GM18873 (cell line): ENCODE data around the gene NPM1.
"Not testable (repeated sequence)": the region's sequence is repeated elsewhere in the genome, so short reads cannot be mapped to it uniquely, and the experiment has no call there.

Source experiments
- ATAC-seq: cut with Tn5 transposase; IDR thresholded peaks from one replicate; pipeline ENCODE4 v1.9.1; 2021; ENCODE audit warnings: mild to moderate bottlenecking, moderate library complexity, moderate number of reproducible peaks; ENCODE audit not compliant: unreplicated experiment, low FRiP score

NPM1 gene

DNA sequence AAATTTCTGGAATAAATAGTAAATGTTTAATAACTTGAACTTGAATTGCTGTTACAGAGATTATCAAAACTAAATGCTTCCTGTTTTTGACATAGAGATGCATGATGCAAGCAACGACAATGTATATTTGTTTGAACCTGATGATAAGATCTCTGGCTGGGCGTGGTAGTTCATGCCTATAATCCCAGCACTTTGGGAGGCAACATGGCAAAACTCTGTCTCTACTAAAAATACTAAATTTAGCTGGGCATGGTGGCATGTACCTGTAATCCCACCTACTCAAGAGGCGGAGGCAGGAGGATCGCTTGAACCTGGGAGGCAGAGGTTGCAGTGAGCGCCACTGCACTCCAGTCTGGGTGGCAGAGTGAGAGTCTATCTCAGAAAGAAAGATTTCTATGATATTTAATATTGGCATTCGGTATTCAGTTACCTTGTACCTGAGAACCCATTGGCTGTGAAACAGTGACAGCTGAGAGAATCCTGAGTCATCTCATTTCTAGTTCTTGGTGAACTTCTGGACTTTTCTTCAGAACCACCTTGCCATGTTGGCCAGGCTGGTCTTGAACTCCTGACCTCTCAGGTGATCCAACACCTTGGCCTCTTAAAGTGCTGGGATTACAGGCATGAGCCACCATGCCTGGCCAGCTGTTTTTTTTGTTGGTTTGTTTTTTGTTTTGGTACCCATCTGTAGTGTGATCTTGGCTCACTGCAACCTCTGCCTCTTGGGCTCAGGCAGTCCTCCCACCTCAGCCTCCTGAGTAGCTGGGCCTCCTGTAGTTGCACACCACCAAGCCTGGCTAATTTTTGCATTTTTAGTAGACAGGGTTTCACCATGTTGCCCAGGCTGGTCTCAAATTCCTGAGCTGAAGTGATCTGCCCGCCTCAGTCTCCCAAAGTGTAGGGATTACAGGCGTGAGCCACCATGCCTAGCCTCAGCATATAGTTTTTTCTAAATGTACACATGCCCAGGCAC, 21.8 kb downstream of the NPM1 start:
- no peak for ATAC-seq

DNA sequence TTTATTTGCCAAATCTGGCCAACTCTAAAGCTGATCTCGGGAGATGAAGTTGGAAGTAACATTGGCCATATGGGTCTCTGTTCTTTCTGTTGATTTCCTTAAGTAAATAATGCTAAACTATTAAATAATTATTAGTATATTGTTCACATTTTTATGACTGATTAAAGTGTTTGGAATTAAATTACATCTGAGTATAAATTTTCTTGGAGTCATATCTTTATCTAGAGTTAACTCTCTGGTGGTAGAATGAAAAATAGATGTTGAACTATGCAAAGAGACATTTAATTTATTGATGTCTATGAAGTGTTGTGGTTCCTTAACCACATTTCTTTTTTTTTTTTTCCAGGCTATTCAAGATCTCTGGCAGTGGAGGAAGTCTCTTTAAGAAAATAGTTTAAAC, 22.5 kb downstream of the NPM1 start:
- no peak for ATAC-seq

DNA sequence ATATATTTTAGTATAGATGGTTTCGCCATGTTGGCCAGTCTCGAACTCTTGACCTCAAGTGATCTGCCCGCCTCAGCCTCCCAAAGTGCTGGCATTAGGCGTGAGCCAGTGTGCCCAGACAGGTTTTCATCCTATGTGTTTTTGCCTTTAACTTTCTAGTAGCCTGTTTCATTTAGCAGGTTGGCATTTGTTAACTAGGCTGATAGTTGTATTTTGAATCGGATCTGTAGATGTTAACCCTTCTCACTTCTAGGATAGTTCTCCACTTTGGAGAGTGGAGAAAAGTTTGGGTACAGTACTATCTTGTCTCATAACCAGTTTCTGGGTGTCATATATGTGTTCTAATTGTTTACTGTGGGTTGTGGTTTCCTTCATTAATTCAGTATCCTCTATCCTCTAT, 24.5 kb downstream of the NPM1 start:
- ATAC-seq, result no peak

DNA sequence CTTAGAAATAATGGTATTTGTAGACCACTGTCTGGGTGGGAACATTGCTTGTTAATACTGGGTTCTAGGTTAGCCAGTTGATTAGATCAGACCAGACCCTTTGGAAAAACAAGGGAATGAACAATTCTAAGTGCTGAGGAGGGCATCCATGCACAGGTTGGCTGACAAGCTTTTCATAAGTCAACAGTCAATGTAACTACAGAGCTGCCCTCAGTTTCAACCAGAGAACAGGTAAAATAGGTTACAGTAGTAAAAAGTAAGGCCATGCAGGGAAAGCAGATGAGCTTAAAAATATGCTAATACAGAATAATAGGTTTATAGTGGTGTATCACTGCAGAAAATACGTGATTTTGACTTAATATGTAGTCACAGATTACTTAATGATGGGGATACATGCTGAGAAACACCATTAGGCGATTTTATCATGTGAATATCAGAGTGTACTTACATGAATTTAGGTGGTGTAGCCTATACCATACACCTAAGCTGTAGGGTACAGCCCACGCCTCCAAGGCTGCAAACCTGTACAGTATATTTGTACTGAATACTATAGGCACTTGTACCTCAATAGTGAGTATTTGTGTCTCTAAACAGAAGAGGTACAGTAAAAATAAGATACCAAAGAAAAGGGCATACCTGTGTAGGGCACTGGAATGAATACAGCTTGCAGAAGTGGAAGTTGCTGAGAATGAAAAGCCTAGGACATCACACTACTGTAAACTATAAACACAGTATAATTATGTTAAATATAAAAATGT, 25.7 kb downstream of the NPM1 start:
- no peak for ATAC-seq

DNA sequence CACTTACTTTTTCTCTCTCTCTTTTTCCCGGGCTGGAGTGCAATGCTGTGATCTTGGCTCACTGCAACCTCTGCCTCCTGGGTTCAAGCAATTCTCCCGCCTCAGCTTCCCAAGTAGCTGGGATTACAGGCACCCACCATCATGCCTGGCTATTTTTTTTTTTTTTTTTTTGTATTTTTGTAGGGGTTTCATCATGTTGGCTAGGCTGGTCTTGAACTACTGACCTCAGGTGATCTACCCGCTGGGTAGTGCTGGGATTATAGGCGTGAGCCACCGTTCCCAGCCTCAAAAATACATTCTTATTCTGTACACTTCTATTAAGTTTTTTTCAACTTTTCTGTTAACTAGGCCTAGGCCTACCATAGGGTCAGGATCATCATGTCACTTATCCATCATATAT, 26.3 kb downstream of the NPM1 start:
- ATAC-seq, result not testable (repeated sequence)

DNA sequence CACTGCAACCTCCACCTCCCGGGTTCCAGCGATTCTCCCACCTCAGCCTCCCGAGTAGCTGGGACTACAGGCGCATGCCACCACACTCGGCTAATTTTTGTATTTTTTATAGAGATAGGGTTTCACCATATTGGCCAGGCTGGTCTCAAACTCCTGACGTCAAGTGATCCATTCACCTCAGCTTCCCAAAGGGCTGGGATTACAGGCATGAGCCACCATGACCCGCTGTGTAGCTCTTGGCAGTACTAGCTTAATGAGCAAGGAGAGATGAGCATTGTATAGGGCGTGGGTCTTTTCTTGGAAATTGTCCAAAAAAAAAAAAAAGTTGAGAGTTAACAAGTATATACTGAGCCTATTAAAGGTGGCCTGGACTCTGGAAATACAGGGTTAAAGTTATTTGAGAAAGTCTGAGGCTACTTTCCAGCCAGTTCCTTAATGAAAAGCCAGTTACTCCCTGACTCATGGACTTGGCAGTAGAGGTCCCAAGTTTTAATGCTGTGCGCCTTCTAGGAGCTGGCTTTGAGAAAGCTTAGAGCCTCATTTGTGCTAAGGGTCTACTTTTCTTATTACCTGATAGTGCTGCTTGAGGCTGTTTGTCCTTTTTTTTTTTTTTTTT, 27.6 kb downstream of the NPM1 start:
- ATAC-seq, result no peak

DNA sequence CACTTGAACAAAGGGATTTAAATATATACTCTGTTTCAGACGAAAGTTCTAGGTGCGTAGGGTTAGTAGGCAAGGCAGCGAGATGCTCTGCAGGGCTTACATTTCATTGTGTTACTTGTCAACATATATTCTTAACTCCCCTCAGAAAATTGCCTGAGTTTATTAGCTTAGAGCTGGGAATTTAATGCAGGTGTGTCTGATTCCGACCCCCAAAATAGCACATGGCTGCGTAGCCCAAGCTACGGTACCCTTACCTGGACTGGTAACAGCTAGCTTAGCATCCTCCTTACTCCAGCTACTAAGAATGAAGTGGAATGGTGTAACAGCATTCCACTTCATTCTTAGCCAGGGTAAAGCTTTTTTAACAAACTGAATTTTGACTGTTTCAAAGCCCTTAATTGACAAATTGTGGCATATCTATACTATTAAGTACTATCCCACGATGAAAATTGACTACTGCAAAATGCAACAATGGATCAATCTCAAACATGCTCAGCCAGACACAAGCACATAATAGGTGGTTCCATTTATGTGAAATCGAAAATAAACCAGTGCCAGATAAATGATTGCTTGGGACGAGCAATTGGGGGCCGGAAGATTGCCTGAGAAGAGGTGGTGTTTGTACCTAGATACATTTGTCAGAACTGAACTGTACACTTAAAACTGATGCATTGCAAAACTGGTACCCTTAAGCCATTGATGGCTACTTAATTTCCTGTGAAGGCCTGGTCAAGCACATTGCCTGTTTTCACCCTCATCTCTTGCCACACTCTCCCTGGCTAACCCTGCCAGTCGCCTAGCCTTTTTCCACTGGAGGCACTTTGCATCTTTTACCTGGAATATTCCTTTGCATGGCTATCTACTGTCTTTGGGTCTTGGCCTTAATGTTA, 28.8 kb downstream of the NPM1 start:
- ATAC-seq, result no peak

DNA sequence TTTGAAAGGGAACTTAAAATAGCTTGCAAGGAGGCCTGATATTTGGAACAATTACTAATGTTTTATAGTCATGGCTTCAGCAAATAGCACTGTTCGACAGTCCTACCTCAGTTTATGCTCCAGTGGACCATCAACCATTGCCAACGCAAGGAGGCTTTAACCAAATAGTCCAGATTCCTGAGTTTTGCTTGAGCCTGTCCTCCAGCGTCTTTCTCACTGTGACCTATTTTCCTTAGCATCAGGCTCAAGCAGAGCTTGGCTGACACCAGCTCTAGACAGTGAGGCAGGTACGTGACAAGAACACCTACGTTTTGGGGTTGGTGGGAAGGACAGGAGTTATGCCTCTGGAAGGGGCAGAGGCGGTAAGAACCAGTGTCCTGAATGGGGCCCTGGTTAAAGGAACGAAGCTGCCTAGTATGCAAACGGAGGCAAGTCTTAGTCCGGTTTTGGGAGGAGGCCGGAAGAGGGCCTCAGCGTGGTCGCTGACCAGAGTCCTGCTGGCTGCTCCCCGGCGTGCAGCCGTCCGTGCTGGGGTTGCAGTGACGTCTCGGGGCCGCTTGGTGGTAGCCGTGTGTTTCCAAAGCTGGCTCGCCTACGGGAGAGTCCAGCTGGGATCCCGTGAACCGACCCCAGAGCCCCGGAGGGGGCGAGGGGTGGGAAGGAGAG, 30.8 kb downstream of the NPM1 start:
- ATAC-seq, result peak; percentile 50

DNA sequence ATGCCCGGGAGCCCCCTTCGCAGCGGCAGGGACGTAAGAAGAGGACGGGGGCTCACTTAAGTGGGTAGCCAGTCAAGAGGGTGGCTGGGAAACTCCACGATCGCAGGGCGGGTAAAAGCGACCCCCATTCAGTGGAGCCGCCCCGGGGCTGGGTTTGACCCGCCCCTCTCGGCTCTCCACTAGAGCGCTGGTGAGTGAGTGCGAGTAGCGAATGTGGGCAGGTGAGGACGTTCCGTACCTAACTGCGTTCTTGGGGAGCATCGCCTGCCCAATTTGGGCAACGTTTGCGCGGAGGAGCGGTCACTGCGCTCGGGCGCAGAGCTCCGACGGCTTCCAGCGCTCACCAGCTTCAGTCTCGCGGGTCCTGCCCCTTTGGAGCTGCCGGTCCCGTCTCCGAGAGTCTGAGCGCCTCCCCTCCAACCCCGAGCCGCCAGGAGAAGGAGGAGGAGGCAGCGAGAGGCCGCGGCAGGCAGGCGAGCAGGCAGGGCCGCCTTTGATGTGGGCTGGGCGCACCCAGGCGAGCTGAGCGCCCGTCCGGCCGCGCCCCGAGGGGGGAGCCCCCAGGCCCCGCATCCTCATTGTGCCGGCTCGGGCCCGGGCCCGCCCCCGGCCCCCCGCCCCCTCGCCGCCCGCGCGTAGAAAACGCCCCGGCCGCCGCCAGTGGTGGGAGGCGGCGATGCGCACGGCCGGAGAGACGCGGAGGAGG, 31.5 kb downstream of the NPM1 start, which contains the start of gene FGF18:
TSS of gene FGF18 (plus strand) at position 666 of the 706 bp plus-strand sequence. CDS start 553 bp downstream, outside the sequence.
- ATAC-seq, result no peak

DNA sequence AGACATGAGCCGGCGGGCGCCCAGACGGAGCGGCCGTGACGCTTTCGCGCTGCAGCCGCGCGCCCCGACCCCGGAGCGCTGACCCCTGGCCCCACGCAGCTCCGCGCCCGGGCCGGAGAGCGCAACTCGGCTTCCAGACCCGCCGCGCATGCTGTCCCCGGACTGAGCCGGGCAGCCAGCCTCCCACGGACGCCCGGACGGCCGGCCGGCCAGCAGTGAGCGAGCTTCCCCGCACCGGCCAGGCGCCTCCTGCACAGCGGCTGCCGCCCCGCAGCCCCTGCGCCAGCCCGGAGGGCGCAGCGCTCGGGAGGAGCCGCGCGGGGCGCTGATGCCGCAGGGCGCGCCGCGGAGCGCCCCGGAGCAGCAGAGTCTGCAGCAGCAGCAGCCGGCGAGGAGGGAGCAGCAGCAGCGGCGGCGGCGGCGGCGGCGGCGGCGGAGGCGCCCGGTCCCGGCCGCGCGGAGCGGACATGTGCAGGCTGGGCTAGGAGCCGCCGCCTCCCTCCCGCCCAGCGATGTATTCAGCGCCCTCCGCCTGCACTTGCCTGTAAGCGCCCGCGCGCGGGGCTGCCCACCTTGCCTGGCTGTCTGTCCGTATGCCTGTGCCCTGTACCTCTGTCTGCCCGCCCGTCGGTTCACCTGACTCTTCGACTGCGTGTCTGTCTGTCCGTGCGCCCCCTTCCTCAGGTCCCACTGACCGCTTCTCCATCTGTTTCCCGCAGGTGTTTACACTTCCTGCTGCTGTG, 32.2 kb downstream of the NPM1 start:
- ATAC-seq, result no peak

DNA sequence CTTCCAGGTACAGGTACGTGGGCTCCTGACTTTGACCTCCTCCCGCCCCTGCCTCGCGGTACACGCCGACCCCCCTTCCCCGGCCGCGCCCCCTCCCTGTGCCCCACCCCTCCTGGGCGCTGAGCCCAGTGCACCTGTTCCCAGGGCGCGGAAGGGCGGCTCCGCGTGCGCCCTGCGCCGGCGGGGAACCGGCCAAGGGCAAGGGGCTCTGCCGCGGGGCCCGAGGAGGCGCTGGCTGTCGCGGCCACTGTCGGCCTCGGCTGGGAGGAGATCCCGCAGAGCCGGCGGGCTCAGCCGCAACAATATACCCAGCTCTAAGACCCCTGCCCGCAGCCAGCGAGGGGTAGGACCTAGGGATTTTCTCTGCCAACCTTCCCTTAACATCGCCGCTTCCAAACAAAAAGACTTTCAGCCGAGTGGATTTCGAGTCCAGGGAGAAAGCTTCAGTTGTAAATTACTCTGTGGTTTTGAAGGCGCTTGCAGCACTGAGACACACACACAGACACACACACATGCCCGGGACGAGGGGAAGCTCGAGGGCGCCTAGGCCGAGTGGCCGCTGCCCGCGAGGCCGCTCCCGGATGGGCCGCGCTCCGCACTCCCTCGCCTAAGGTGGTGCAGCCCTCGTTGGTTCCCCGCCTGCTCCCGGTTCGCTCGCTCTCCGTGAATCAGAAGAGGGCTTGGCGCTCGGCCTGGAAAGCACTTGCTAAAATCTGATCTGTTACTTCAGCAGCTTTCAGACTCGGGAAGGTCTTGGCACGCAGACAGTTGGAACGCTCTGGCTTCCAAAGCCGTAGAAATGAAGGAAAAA, 33.0 kb downstream of the NPM1 start:
- ATAC-seq, result no peak

DNA sequence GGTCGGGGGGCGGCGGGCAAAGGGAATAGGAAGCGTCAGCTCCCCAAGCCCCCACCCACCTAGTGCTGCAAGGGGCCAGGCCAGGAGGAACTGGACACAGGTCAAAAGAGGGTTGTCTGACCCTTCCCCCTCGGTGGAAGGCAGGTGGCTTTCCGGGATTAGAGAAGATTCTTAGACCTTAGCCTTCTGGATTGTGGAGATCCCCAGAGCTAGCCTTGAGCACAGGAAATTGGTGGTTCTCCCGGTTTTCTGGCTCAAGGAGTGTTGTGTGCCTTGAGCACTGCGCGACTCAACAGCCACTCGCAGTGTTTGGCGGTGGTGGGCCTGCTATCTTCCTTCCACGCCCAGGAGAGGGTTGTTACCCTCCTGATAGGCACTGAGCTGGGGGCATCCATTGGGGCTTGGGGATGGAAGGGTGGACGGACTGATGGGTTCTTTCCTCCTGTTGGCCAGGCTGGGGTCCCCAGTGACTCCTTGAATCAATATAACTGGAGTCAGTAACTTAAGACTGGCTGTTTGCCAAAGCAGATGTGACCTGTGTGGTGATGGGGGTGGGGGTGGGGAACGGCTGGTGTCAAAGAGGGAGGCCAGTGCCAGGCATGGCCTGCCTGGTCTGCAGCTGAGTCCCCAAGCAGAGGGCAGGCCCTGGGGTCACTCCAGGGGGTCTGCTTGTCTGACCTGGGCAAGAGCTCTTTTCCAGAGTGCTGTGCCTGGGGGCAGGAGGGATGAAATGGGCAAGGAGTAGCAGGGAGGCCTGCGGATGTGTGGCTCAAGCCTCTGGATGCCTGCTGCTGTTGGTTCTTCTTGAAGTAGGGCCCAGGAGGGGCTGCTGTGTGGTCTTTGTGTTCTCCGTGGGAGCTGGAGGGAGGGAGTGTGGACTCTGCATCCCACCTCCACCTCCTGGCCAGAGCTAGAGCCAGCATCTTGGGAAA, 33.9 kb downstream of the NPM1 start:
- ATAC-seq, result no peak

DNA sequence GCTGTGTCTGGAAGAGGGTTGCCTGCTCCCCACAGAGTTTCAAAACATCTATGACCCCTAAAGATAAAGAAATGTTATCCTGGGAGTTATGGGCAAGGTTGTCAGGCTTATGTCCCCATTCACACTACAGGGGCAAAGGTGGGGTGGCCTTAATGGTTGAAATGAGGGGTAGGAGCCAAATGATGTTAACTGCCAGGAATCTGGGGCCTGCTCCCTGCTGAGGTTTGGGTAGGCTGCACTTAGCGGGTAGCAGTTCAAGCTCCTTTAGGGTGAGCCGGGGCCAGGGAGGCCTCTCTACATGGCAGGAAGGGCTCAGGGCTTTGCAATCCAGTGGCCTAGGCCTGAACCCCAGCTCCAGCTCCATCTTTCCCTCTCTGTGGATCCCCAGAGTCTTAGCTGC, 34.8 kb downstream of the NPM1 start:
- ATAC-seq, result no peak

DNA sequence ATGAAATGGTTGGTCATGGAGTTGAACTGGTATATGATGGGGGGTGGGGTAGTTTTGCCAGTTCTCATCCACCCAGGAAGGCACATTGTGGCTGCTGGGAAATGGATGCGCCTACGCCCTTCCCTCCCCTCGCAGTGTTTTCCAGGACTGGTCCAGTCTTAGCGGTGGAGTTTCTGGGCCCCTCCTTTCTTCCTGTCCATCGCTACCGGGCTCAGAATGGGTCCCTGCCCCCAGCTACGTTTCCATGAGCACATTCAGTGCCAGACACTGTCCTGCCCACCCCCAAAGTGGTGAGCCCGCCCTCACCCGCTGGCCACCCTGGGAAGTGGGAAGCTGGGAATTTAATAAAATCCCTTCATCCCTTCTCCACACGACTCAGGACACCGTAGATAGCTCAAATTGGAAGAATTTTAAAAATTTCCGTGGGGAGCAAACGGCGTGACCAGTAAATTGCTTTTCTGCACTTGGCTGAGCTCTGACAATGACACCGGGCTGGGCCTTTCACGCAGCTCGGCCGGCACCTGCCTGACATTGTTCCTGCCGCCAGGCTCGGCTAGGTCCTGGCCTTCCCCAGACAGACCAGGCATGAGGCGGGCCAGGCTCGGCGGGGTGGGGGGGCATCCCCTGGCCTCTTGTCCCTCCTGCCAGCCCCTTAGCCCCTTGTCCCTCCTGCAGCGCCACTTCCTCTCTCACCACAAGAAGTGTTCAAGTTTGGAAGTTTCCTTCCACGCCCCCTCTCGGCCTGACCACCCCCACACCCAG, 35.4 kb downstream of the NPM1 start:
- no peak for ATAC-seq

DNA sequence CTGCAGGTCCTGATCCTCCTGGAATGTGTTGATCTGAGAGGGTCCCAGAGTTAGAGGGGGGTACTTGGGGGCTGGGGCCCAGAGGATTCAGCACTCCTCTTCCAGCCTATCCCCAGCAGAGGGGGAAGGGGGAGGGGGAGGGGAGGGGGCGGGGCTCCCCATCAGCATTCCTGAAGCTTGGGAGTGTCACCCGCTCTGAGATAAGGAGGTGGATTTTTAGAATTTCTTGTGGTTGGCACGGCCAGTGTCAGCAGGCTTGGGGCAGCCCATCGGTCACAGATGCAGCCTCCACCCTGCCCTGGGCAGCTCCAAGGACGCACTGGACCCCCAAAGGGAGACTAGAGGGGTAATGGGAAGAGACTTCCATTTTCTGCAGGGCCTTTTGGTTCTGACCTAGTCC, 37.1 kb downstream of the NPM1 start:
- no peak for ATAC-seq
